Colonic mucosa (tissue), 4 donors: ENCODE data around the gene STK32B. TPM values are rescaled to one million over a fixed set of nuclear protein-coding genes. Genes with fewer than 3 reads are reported as not detected.

Experiments used
- DNase-seq: peaks from one replicate; pipeline ENCODE4 v3.0.0-alpha.2; 2020
- H3K27ac ChIP-seq: fragments of 200-600 bp; one replicate; pipeline ENCODE4 v1.8.0; 2021
- H3K27me3 ChIP-seq: fragments of 200-600 bp; one replicate; pipeline ENCODE4 v1.8.0; 2021
- H3K36me3 ChIP-seq: fragments of 200-600 bp; one replicate; pipeline ENCODE4 v1.8.0; 2021
- H3K4me1 ChIP-seq: fragments of 200-600 bp; one replicate; pipeline ENCODE4 v1.8.0; 2021; ENCODE audit warnings: mild to moderate bottlenecking
- H3K4me3 ChIP-seq: fragments of 200-600 bp; one replicate; pipeline ENCODE4 v1.8.0; 2021
- H3K9ac ChIP-seq, 2 donors: one replicate each; pipeline ENCODE4 v1.7.0; 2013; ENCODE audit warnings: control low read depth in 2 of 2, low read depth in 2 of 2, low read length in 2 of 2
- H3K9me3 ChIP-seq: fragments of 200-600 bp; one replicate; pipeline ENCODE4 v1.8.0; 2021
- CTCF ChIP-seq: fragments of 200-600 bp; IDR thresholded peaks from one replicate; pipeline ENCODE4 v1.8.0; 2022; ENCODE audit warnings: antibody characterized with exemption, mild to moderate bottlenecking
- intact Hi-C: fragments of 100-400 bp; cut with DNase I; formaldehyde crosslinking; loops from one replicate; pipeline ENCODE4 v1.14.1; 2022
- total RNA-seq, 2 donors: library from RNA; stranded (reverse); fragmentation: NEBNext Ultra II Directional in 1 of 2; extraction: Animal tissue kit (Norgen Biotek cat#: 25700) in 1 of 2; gene quantifications; one replicate each; pipeline ENCODE4 v1.2.1, GENCODE V29; 2021
- donor health status: healthy.
- donor health status: DM: no; HTN: no; CAD: no.
- donor health status: DM: no; HTN: no; CAD: no.

Gene STK32B
- total RNA-seq, 2 donors from 2014 or later, result 0.64 to 0.82 TPM

GRCh38 chr4:5469861-5470260, 418.6 kb downstream of the STK32B start:
- TF ChIP-seq CTCF, result no peak
- no peak overlapping the region for H3K27ac ChIP-seq

GRCh38 chr4:5470318-5471198, 419.3 kb downstream of the STK32B start:
- Histone ChIP-seq H3K36me3 (no peaks in the 10 kb centered on the region), H3K9me3 (no peaks in the 10 kb centered on the region), H3K4me3 (no peak overlapping the region), H3K4me1 (no peaks in the 10 kb centered on the region), H3K9ac (no peak overlapping the region), H3K27me3 (no peaks in the 10 kb centered on the region), H3K27ac (no peak overlapping the region)
- intact Hi-C loops, result no loop called here
- DNase-seq, result no peak
- TF ChIP-seq CTCF, result no peak

More at GRCh38 chr4:5469861-5470260, 418.6 kb downstream of the STK32B start:
- H3K27me3 ChIP-seq, result no peaks in the 10 kb centered on the region
- no peaks in the 10 kb centered on the region for H3K9me3 ChIP-seq
- no peak overlapping the region for H3K4me3 ChIP-seq
- H3K4me1 ChIP-seq, result no peaks in the 10 kb centered on the region
- intact Hi-C loops, result no loop called here
- no peaks in the 10 kb centered on the region for H3K36me3 ChIP-seq
- no peak overlapping the region for H3K9ac ChIP-seq
- no peak for DNase-seq

- intact Hi-C loops, result no loop called here
- Histone ChIP-seq H3K9ac (no peak overlapping the region), H3K4me3 (no peak overlapping the region), H3K27me3 (no peaks in the 10 kb centered on the region), H3K27ac (no peak overlapping the region), H3K9me3 (no peaks in the 10 kb centered on the region), H3K36me3 (no peaks in the 10 kb centered on the region), H3K4me1 (no peaks in the 10 kb centered on the region)
- DNase-seq, result no peak
- no peak for TF ChIP-seq CTCF
Observed at GRCh38 chr4:5471206-5471605, 419.9 kb downstream of the STK32B start.

- Histone ChIP-seq H3K4me3 (no peak overlapping the region), H3K9me3 (no peaks in the 10 kb centered on the region), H3K36me3 (no peaks in the 10 kb centered on the region), H3K4me1 (no peaks in the 10 kb centered on the region), H3K27ac (no peak overlapping the region), H3K27me3 (no peaks in the 10 kb centered on the region), H3K9ac (no peak overlapping the region)
- no peak for TF ChIP-seq CTCF
- no peak for DNase-seq
- intact Hi-C loops, result no loop called here
Observed at GRCh38 chr4:5471691-5472090, 420.4 kb downstream of the STK32B start.

GRCh38 chr4:5472160-5472591, 420.9 kb downstream of the STK32B start:
- no peaks in the 10 kb centered on the region for H3K9me3 ChIP-seq
- H3K27ac ChIP-seq, result no peak overlapping the region
- H3K4me1 ChIP-seq, result no peaks in the 10 kb centered on the region
- TF ChIP-seq CTCF, result no peak
- H3K36me3 ChIP-seq, result no peaks in the 10 kb centered on the region
- no peaks in the 10 kb centered on the region for H3K27me3 ChIP-seq
- no peak overlapping the region for H3K9ac ChIP-seq
- H3K4me3 ChIP-seq, result no peak overlapping the region
- intact Hi-C loops, result no loop called here
- DNase-seq, result no peak
